NOMO-1 (cell line): ENCODE data around the gene THRAP3.
A peak's percentile ranks its signal among the peaks of the same experiment; 100 is the strongest.

Experiments
- DNase-seq, 2 experiments: peaks; one replicate each; lab custom pipeline; 2025; ENCODE audit not compliant: unreplicated experiment in 2 of 2; lab: John Stamatoyannopoulos, UW

THRAP3 gene

GRCh38 chr1:36297062-36297461, 72.8 kb downstream of the THRAP3 start:
- DNase-seq, result no peak

GRCh38 chr1:36298640-36299039, 74.4 kb downstream of the THRAP3 start:
- DNase-seq, result no peak

GRCh38 chr1:36300526-36300925, 76.3 kb downstream of the THRAP3 start:
- DNase-seq, result no peak

- DNase-seq, result no peak
These were observed 77.0 kb downstream of the THRAP3 start for GRCh38 chr1:36301220-36301619.

- DNase-seq, result no peak
These were observed 79.0 kb downstream of the THRAP3 start for GRCh38 chr1:36303244-36303643.

GRCh38 chr1:36303650-36304360, 79.6 kb downstream of the THRAP3 start:
- DNase-seq, result no peak

GRCh38 chr1:36304521-36304920, 80.3 kb downstream of the THRAP3 start:
- peak; percentile 33 to 39 for DNase-seq

GRCh38 chr1:36304970-36305914, 81.0 kb downstream of the THRAP3 start:
- no peak for DNase-seq

GRCh38 chr1:36305915-36306209, 81.6 kb downstream of the THRAP3 start:
- no peak for DNase-seq

- DNase-seq, result no peak
These were observed 82.1 kb downstream of the THRAP3 start, which contains the start of gene SH3D21 for GRCh38 chr1:36306210-36306901. SH3D21 (plus strand) TSS chr1:36306368; CDS start chr1:36306421, 53 bp downstream.

GRCh38 chr1:36306902-36307456, 82.7 kb downstream of the THRAP3 start:
- peak; percentile 88 to 89 for DNase-seq

GRCh38 chr1:36307601-36308330, 83.5 kb downstream of the THRAP3 start:
- DNase-seq, result no peak

- no peak for DNase-seq
These were observed 85.2 kb downstream of the THRAP3 start for GRCh38 chr1:36309397-36309796.

GRCh38 chr1:36320291-36320761, 96.1 kb downstream of the THRAP3 start:
- DNase-seq, result peak in 1 of 2 experiments; percentile 30

GRCh38 chr1:36320767-36321118, 96.5 kb downstream of the THRAP3 start:
- no peak for DNase-seq

- no peak for DNase-seq
These were observed 97.1 kb downstream of the THRAP3 start for GRCh38 chr1:36321119-36321951.

- DNase-seq, result no peak
These were observed 98.0 kb downstream of the THRAP3 start for GRCh38 chr1:36322041-36322785.

- no peak for DNase-seq
These were observed 98.8 kb downstream of the THRAP3 start for GRCh38 chr1:36322786-36323635.
